ENCODE results near the gene FAM210A. TPM values are rescaled to one million over a fixed set of nuclear protein-coding genes. Genes with fewer than 3 reads are reported as not detected.

The FAM210A gene
- total and polyA plus RNA-seq, 9 of the 15 experiments (the other 6 are each of a cell fraction or from before 2014, with no cell fraction given): 8.3 to 41.7 (median 19.1) TPM

DNA sequence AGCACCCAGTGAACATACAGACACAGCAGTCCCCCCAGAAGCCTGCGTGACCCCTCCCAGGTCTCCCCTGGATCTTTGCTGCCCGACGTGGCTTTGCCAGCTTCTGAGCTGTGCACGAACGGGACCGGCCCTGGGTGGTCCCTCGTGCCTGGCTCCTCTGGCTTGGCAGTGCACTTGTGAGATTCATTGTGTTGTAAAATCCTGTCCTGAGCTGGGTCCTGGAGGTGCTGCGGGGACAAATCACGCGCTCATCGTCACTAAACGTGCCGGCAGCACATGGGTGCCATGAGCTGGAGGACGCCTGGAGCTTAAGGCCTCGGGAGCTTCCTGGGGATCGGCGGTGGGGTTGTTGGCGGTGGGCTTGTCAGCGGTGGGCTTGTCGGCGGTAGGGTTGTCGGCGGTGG lies 104.9 kb downstream of the FAM210A start (continued):
- TF ChIP-seq ZBED1 (IDR thresholded peaks at IDR 0.05) (no peak), TCF3 (CRISPR knock-in tag; IDR thresholded peaks at IDR 0.05) (no peak), NFATC3 (IDR thresholded peaks at IDR 0.05) (no peak), ZNF184 (CRISPR knock-in tag; IDR thresholded peaks at IDR 0.05) (no peak), ZNF384 (IDR thresholded peaks at IDR 0.05; ENCODE audit: low read depth, low read length) (no peak)
- TF ChIP-seq, protein P1, sequence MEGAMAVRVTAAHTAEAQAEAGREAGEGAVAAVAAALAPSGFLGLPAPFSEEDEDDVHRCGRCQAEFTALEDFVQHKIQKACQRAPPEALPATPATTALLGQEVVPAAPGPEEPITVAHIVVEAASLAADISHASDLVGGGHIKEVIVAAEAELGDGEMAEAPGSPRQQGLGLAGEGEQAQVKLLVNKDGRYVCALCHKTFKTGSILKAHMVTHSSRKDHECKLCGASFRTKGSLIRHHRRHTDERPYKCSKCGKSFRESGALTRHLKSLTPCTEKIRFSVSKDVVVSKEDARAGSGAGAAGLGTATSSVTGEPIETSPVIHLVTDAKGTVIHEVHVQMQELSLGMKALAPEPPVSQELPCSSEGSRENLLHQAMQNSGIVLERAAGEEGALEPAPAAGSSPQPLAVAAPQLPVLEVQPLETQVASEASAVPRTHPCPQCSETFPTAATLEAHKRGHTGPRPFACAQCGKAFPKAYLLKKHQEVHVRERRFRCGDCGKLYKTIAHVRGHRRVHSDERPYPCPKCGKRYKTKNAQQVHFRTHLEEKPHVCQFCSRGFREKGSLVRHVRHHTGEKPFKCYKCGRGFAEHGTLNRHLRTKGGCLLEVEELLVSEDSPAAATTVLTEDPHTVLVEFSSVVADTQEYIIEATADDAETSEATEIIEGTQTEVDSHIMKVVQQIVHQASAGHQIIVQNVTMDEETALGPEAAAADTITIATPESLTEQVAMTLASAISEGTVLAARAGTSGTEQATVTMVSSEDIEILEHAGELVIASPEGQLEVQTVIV (CRISPR knock-in tag; IDR thresholded peaks at IDR 0.05; ENCODE audit: borderline replicate concordance): no peak

DNA sequence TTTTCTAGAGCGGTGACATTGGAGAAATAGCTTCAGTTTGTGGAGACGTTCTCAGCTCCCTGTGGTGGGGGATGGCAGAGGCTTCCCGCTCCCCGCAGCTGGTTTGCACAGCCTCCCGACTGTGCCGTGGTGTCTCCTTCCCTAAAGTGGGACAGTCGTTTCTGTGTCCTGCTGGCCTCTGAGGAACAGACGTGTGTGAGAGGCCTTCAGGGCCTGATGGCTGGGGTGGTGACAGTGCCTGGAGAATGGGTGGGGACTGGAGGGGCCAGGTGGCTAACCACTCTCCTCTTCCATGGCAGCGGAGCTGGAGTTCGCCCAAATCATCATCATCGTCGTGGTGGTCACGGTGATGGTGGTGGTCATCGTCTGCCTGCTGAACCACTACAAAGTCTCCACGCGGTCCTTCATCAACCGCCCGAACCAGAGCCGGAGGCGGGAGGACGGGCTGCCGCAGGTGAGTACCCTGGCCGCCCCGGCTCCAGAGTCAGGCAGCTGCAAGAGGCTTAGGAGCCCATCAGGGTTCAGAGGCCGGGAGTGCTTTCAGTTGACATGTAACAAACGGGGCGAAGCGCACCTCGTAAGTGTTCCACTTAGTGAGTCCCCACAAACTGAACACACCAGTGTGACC lies 105.4 kb downstream of the FAM210A start:
- Histone ChIP-seq H3K9me3 (replicated peaks; ENCODE audit: control insufficient read depth, insufficient read depth, low read depth, low read length) (no peaks in the 10 kb centered on the region), H2AFZ (ENCODE audit: low read depth, low read length) (no peak overlapping the region), H3K27ac (ENCODE audit: extremely low read depth, low read depth, low read length) (no peak overlapping the region), H3K4me2 (ENCODE audit: insufficient read depth, low read length) (no peak overlapping the region), H3K4me1 (replicated peaks in 1 of 2; ENCODE audit: control insufficient read depth in 2 of 2, insufficient read depth in 2 of 2, low read length in 2 of 2) (peaks cover 0 to 4% of the 10 kb centered on the region in 2 experiments; a peak in 2 of 5 replicates), H3K9ac (ENCODE audit: insufficient read depth in 1 of 2, low read depth in 2 of 2, low read length in 2 of 2) (no peak overlapping the region), H3K79me2 (ENCODE audit: control insufficient read depth, insufficient read depth, low read length) (no peaks in the 10 kb centered on the region), H3K36me3 (ENCODE audit: control insufficient read depth, insufficient read depth, low read length) (no peaks in the 10 kb centered on the region), H3K27me3 (ENCODE audit: control insufficient read depth in 2 of 2, insufficient read depth in 2 of 2, low read length in 2 of 2) (peaks cover 48 to 77% of the 10 kb centered on the region in 2 experiments), H3K4me3 (no peak overlapping the region), H3K9me1 (ENCODE audit: control insufficient read depth, insufficient read depth, low read length) (no peaks in the 10 kb centered on the region), H4K20me1 (replicated peaks; ENCODE audit: control insufficient read depth, insufficient read depth, low read length) (no peaks in the 10 kb centered on the region; the same call in 1 of the 2 replicates)
- POLR2A ChIA-PET: interaction anchor here (1.9 kb wide), 1 partner anchor 9 kb away, joined by 6 read pairs; no protein-coding TSS in a partner anchor
- no peak for FAIRE-seq
- DNase-seq (ENCODE audit: extremely low read depth in 1 of 4, low spot score in 3 of 4): peak in 1 of 4 experiments; percentile 1
- ATAC-seq: no peak
- no TSS peak for BruUV-seq (replicated peaks)
- WGBS (ENCODE audit: insufficient coverage, low coverage, missing lambda C conversion rate): under 1% methylated on average over 28 of the region's 29 CpGs
- CTCF ChIA-PET (ENCODE audit: low intra/inter-chr PET ratio): no interaction called here
- intact Hi-C loops (cut with micrococcal nuclease) (no loop called here), in situ Hi-C loops (cut with MboI) (no loop called here)
- TF ChIP-seq, protein P2, sequence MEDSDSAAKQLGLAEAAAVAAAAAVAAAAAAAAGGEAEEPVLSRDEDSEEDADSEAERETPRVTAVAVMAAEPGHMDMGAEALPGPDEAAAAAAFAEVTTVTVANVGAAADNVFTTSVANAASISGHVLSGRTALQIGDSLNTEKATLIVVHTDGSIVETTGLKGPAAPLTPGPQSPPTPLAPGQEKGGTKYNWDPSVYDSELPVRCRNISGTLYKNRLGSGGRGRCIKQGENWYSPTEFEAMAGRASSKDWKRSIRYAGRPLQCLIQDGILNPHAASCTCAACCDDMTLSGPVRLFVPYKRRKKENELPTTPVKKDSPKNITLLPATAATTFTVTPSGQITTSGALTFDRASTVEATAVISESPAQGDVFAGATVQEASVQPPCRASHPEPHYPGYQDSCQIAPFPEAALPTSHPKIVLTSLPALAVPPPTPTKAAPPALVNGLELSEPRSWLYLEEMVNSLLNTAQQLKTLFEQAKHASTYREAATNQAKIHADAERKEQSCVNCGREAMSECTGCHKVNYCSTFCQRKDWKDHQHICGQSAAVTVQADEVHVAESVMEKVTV (CRISPR knock-in tag; IDR thresholded peaks at IDR 0.05): no peak
- TF ChIP-seq, protein P3, sequence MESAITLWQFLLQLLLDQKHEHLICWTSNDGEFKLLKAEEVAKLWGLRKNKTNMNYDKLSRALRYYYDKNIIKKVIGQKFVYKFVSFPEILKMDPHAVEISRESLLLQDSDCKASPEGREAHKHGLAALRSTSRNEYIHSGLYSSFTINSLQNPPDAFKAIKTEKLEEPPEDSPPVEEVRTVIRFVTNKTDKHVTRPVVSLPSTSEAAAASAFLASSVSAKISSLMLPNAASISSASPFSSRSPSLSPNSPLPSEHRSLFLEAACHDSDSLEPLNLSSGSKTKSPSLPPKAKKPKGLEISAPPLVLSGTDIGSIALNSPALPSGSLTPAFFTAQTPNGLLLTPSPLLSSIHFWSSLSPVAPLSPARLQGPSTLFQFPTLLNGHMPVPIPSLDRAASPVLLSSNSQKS (CRISPR knock-in tag; IDR thresholded peaks at IDR 0.05): no peak
- TF ChIP-seq, protein P4, sequence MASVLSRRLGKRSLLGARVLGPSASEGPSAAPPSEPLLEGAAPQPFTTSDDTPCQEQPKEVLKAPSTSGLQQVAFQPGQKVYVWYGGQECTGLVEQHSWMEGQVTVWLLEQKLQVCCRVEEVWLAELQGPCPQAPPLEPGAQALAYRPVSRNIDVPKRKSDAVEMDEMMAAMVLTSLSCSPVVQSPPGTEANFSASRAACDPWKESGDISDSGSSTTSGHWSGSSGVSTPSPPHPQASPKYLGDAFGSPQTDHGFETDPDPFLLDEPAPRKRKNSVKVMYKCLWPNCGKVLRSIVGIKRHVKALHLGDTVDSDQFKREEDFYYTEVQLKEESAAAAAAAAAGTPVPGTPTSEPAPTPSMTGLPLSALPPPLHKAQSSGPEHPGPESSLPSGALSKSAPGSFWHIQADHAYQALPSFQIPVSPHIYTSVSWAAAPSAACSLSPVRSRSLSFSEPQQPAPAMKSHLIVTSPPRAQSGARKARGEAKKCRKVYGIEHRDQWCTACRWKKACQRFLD (CRISPR knock-in tag; IDR thresholded peaks at IDR 0.05): no peak
- TF ChIP-seq PTTG1 (tag; IDR thresholded peaks at IDR 0.05; ENCODE audit: low read depth): no peak
- TF ChIP-seq BACH1 (tag; IDR thresholded peaks at IDR 0.05): no peak

All from K562 (cell line).